ENCODE data around the gene RNF186.

DNA sequence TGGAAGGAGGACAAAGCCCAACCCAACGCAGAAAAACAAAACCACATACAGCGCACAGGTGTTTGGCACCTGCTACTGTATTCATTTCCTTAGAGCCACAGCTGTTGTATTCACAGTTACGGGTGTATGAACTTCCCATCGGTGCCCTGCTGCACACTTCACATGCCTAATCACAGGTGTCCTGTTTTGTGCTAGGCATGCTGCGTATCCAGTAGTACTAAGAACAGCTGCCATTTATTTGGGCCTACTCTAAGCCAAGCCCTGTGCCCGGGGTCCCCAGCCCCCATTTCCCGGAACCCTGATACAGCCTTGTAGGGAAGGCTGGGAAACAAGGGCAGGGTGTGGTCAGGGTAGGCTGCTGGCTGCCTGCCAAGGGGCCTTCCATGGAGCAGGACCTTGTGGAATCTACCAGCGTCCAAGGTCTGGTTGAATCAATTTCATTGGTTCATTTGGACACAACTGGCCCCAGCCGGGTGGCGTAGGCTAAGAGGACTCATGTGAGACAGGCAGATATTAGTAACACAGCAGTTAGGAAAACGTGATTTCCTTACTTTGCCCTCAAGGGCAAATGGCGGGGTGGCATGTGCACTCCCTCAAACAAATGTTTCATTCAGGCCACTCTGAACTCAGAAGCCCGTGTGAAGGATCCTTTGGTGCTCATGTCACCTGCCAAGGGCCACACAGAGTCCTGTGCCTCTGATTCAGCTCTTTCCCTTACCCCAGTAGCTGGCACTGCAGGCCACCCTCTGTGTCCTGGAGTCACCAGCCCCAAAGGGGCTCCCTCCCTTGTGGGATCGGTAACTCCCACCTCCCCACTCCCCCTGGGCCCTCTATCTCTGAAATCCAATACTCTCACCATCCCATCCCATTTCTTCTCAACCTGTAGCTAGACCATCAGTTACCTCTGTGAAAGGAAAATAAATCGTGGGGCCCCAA is 986 bp upstream of the RNF186 start:
- no peak for TF ChIP-seq CTCF (IDR thresholded peaks at IDR 0.05)
- TF ChIP-seq POLR2AphosphoS5 (IDR thresholded peaks at IDR 0.05; ENCODE audit: insufficient read depth in 1 of 2, low read depth in 1 of 2), result no peak
- TF ChIP-seq POLR2A (IDR thresholded peaks at IDR 0.05), result no peak

Data from vagina (tissue), 2 donors.